ENCODE measurements around the gene CCT5.
"Not testable (repeated sequence)": the region's sequence is repeated elsewhere in the genome, so short reads cannot be mapped to it uniquely, and the experiment has no call there.

CCT5 gene

GRCh38 chr5:10246761-10247160, 3.3 kb upstream of the CCT5 start:
- DNase-seq (ENCODE audit: low read depth) = no peak

GRCh38 chr5:10247217-10247616, 2.9 kb upstream of the CCT5 start:
- DNase-seq (ENCODE audit: low read depth) = not testable (repeated sequence)

GRCh38 chr5:10248378-10249260, 1.5 kb upstream of the CCT5 start:
- DNase-seq (ENCODE audit: low read depth) = no peak

GRCh38 chr5:10250806-10251276, 761 bp downstream of the CCT5 start:
- DNase-seq (ENCODE audit: low read depth) = peak; percentile 55

GRCh38 chr5:10251405-10251804, 1.3 kb downstream of the CCT5 start:
- no peak for DNase-seq (ENCODE audit: low read depth)

GRCh38 chr5:10253390-10253789, 3.3 kb downstream of the CCT5 start:
- DNase-seq (ENCODE audit: low read depth) = no peak

- DNase-seq (ENCODE audit: low read depth) = peak; percentile 33
These were observed 4.6 kb downstream of the CCT5 start for GRCh38 chr5:10254686-10255085.

- no peak for DNase-seq (ENCODE audit: low read depth)
These were observed 7.8 kb downstream of the CCT5 start for GRCh38 chr5:10257870-10258269.

GRCh38 chr5:10259899-10260298, 9.8 kb downstream of the CCT5 start:
- DNase-seq (ENCODE audit: low read depth) = no peak

- no peak for DNase-seq (ENCODE audit: low read depth)
These were observed 11.0 kb downstream of the CCT5 start for GRCh38 chr5:10261065-10261464.

GRCh38 chr5:10262121-10262774, 12.2 kb downstream of the CCT5 start:
- no peak for DNase-seq (ENCODE audit: low read depth)

- no peak for DNase-seq (ENCODE audit: low read depth)
These were observed 12.9 kb downstream of the CCT5 start for GRCh38 chr5:10262995-10263394.

GRCh38 chr5:10264604-10265003, 14.5 kb downstream of the CCT5 start:
- DNase-seq (ENCODE audit: low read depth) = peak; percentile 58

- DNase-seq (ENCODE audit: low read depth) = no peak
These were observed 15.4 kb downstream of the CCT5 start for GRCh38 chr5:10265245-10266109.

GRCh38 chr5:10266137-10266536, 16.1 kb downstream of the CCT5 start:
- no peak for DNase-seq (ENCODE audit: low read depth)

- no peak for DNase-seq (ENCODE audit: low read depth)
These were observed 16.8 kb downstream of the CCT5 start for GRCh38 chr5:10266839-10267238.

GRCh38 chr5:10268100-10268499, 18.0 kb downstream of the CCT5 start:
- no peak for DNase-seq (ENCODE audit: low read depth)

- DNase-seq (ENCODE audit: low read depth) = no peak
These were observed 22.2 kb downstream of the CCT5 start for GRCh38 chr5:10272053-10272874.

- not testable (repeated sequence) for DNase-seq (ENCODE audit: low read depth)
These were observed 22.8 kb downstream of the CCT5 start for GRCh38 chr5:10272875-10273209.

- no peak for DNase-seq (ENCODE audit: low read depth)
These were observed 25.4 kb downstream of the CCT5 start for GRCh38 chr5:10275460-10275859.

- no peak for DNase-seq (ENCODE audit: low read depth)
These were observed 25.9 kb downstream of the CCT5 start for GRCh38 chr5:10275991-10276390.

- no peak for DNase-seq (ENCODE audit: low read depth)
These were observed 26.6 kb downstream of the CCT5 start for GRCh38 chr5:10276691-10277090.
